GM18951 (cell line): ENCODE measurements around the gene LIPC.

Source experiments
- POLR2A ChIP-seq: IDR thresholded peaks from 4 replicates; pipeline ENCODE4 v1.6.1; 2011; ENCODE audit warnings: mild to moderate bottlenecking; ENCODE audit not compliant: insufficient read length, insufficient read depth; ENCODE audit errors: extremely low read depth
- in situ Hi-C: fragments of 300-500 bp; cut with MboI; formaldehyde crosslinking; loops from one replicate; pipeline ENCODE4 v1.12.0; 2022; ENCODE audit warnings: low sequenced_read_pairs, mixed read lengths, inconsistent platforms; ENCODE audit not compliant: unreplicated experiment

The LIPC gene

DNA sequence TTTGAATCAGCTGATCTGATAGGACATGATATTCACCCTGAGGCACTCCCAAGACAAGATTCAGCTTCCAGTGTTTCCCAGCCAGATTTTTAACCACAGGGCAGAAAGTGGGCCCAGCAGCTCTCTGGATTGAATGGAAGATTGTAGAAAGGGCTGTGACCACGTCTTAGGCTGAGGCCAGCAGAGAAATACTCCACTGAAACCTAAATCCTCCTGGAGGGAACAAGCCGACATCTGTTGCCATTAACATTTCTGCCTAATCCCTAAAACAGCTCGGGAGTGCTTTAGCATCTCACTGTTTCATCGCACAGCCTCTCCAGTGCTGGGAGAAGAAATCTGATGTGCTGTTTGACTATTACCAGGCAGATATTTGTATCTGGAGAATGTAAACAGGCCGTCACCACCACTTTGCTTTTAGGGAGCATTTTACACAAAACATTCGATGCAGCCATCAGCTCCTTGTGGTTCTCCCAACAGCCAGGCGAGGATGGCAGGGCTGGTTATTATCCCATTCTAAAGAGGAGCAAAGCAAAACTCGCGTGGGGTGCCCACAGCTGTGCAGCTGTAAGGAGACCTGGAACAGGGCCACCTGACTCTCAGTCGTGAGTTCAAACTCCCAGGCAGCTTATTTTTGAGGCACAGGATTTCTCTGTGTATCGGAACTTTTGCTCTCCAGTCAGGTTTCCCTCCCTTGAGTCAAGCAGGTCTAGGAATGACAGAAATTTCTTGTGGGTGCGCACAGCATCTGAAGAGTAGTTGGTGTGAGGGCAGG lies 117.4 kb downstream of the LIPC start:
- TF ChIP-seq POLR2A = no peak
- in situ Hi-C loops = no loop called here

DNA sequence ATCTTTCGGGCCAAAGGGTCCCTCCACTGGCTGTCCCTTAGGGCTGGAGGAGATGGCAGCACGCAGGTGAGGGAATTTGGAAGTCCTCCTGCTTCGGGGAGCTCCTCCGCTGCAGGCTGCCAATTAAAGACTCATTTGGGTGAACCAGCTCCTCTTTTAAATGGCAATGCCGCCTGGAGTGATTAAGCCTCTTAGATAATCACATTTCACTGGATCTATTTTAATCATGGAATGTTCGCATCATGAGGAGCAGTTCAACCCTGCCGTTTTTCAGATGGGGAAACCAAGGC lies 117.9 kb downstream of the LIPC start:
- no peak for TF ChIP-seq POLR2A
- in situ Hi-C loops = no loop called here

DNA sequence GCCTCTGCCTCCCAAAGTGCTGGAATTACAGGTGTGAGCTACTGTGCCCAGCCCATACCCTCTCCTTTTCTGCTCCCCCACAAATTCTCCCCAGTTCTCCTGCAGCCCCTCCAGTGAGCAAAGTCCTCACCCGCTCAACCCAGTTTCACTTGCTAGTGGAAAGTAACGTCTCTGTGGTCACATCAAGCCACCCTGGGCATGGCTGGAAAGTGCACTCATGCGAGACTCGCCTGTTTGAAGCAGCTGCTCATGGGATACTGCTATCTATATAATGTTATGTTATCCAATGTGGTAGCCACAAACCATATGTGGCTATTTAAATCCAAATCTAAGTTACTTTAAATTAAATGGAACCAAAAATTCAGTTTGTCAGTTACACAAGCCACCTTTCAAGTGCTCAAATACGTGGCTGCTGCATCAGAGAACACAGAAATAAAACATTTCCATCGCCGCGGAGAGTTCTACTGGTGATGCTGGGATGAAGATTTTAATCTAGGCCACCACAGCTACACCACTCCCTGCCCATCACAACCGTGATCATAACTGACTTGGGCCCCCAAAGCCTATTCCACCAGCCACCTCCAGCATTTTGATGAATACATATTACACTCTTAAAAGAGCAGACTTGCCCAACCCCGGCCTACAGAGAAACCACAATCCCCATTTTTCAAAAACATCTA lies 119.4 kb downstream of the LIPC start:
- no peak for TF ChIP-seq POLR2A
- in situ Hi-C loops = no loop called here

DNA sequence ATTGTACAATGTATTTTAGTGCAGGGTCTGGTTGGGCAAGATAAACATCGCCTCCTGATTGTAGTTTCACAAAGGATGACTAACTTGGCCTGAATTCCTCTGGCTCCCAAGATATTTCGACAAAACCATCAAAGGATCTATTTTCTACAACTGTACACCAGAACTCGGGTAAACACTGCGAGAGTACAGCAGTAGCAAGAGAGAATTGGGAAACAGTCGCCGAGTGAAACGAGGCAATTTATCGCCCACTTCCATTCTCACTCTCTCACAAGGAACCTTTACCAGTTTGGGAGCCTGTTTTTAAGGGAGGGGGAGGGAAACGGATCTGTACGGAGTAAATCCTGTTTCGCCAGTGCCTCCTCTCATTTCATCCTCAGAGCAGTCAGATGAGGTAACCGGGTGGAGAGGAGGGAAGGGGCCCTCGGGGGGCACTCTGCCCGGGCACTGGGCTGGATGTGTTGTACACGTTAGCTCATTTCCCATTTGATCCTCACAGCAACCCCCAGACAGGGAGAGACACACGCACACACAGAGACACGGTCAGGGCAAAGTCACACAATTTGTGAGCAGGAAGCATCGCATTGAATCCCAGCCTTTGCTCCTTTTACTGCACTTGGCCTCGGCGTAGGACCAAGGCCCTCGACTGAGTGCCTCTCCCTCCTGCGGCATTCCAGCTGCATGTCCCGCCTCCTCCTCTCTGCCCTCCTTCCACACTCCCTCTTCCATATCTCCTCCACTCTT lies 120.1 kb downstream of the LIPC start:
- no peak for TF ChIP-seq POLR2A
- in situ Hi-C loops = no loop called here

DNA sequence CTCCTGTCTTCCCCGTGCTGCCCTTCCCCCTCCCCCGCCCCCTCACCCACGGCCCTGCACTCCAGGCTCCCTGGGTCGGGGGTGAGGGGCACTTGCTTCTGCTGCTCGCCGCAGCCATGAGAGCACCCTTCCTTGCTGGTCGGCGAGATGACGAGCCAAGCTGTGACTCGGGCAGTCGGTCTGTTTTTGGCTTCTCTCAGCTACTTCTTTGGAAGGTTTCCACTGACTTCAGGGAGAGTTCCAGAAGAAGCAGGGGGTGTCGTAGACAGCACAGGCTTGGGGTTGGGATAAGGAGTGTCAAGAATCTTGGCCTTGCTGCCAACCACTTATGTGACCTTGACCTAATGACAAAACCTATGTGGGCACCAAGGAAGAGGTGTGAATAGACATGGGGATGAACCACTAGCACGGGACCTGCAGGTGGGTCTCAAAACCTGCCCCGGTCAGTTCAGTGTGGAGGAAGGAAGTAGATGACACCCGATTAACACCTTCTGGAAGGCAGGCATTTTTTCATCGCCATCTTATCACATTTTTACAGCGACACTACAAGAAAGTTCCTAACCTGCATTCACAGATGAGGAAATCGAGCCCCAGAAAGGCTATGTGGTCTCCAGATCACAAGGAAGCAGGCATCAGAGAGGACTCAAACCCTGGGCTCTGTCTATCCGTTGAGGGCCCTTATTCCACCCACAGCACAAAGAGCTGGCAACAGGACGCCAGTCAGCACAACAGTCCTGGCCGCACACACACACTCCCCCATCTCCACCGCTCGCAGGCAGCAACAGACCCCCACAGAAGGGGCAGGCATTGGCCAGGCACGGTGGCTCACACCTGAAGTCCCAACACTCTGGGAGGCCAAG lies 120.9 kb downstream of the LIPC start:
- in situ Hi-C loops = no loop called here
- no peak for TF ChIP-seq POLR2A

GRCh38 chr15:58553365-58553918 lies 121.7 kb downstream of the LIPC start:
- no peak for TF ChIP-seq POLR2A
- in situ Hi-C loops = no loop called here

- TF ChIP-seq POLR2A = no peak
- in situ Hi-C loops = no loop called here
These were observed 123.0 kb downstream of the LIPC start for GRCh38 chr15:58554758-58555157.

GRCh38 chr15:58555162-58556027 lies 123.6 kb downstream of the LIPC start:
- in situ Hi-C loops = no loop called here

DNA sequence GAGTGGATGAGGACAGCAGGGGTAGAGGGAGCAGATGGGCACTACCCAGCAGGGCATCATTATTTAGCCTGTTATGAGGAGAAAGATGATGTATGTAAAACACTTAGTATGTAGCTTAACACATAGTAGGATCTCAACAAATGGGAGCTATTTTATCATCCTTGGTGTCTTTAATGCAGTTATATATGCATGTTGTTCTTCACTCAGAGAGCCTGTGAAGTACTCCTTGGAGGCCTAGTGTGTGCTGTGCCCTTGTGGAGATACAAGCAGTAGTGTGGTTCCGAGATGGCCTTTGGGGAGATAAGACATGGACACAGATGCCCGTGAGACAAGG lies 124.2 kb downstream of the LIPC start:
- in situ Hi-C loops = no loop called here
- no peak for TF ChIP-seq POLR2A

More at GRCh38 chr15:58555162-58556027, 123.6 kb downstream of the LIPC start:
- no peak for TF ChIP-seq POLR2A

- TF ChIP-seq POLR2A = no peak
- in situ Hi-C loops = no loop called here
These were observed 124.8 kb downstream of the LIPC start for GRCh38 chr15:58556541-58556940.

DNA sequence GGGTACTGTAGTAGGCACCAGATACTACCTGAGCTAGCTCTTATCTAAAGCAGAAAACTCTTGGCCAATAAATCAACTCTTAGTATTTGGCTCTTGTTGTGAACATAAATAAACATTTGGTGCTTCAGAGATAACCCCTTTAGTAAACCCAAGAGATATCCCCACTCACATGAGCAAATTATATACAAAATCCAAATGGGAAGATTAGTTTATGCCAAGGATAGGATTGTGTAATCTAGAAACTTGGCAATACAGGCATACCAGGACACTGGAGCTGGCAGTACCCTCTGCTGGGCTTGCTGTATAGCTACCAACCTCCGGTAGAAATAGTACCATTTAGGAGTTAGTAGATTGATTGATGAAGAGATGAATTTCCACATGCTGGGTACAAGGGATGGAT lies 127.0 kb downstream of the LIPC start:
- TF ChIP-seq POLR2A = no peak
- in situ Hi-C loops = no loop called here
